ENCODE results near the gene DACT3.
"Not testable (repeated sequence)": the region's sequence is repeated elsewhere in the genome, so short reads cannot be mapped to it uniquely, and the experiment has no call there.

DACT3 gene

GRCh38 chr19:46635920-46636761, 24.8 kb downstream of the DACT3 start, which contains the start of gene GNG8:
TSS of gene GNG8 (minus strand) at chr19:46636202. CDS start at chr19:46634682, 1,520 bp downstream.
- DNase-seq (ENCODE audit: low read depth in 1 of 2, low spot score in 1 of 2) = no peak
- no peak for TF ChIP-seq JUND (IDR thresholded peaks at IDR 0.05; ENCODE audit: low read depth)
- in situ Hi-C loops (cut with HindIII; ENCODE audit: low pct_unique_long_range_greater_than_20kb, low sequenced_read_pairs) = no loop called here

DNA sequence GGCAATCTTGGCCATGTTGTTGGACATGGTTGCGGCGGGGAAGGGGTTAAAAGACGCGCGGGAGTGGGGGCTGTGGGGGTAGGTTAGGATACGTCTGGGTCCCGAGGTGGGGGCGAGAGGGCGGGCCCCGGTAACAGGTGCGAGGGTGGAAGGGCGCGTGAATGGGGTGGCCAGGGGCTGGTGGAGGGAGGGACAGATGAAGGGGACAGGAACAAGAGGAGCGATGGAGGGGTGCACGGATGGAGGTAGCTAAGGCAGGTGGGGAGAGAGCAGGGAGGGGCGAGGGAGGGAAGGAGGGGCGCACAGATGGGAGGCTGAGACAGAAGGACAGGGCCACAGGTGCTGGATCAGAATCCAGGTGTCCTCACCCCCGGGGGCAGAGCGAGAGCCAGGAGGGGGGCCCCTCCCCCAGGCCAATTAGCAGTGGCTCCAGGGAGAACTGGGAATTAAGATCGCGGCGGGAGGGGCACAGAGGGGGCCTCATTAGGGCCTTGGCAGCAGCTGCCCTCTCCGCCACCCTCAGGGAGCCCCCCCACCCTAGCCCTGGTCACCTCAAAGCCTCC, 26.2 kb downstream of the DACT3 start:
- in situ Hi-C loops (cut with HindIII; ENCODE audit: low pct_unique_long_range_greater_than_20kb, low sequenced_read_pairs) = no loop called here
- no peak for TF ChIP-seq JUND (IDR thresholded peaks at IDR 0.05; ENCODE audit: low read depth)
- DNase-seq (ENCODE audit: low read depth in 1 of 2, low spot score in 1 of 2) = no peak

GRCh38 chr19:46634045-46634655, 26.8 kb downstream of the DACT3 start:
- in situ Hi-C loops (cut with HindIII; ENCODE audit: low pct_unique_long_range_greater_than_20kb, low sequenced_read_pairs) = no loop called here
- peak; percentile 77 to 93 for DNase-seq (ENCODE audit: low read depth in 1 of 2, low spot score in 1 of 2)
- no peak for TF ChIP-seq JUND (IDR thresholded peaks at IDR 0.05; ENCODE audit: low read depth)

GRCh38 chr19:46633130-46633529, 27.9 kb downstream of the DACT3 start:
- DNase-seq (ENCODE audit: low read depth in 1 of 2, low spot score in 1 of 2) = no peak
- TF ChIP-seq JUND (IDR thresholded peaks at IDR 0.05; ENCODE audit: low read depth) = no peak
- in situ Hi-C loops (cut with HindIII; ENCODE audit: low pct_unique_long_range_greater_than_20kb, low sequenced_read_pairs) = no loop called here

DNA sequence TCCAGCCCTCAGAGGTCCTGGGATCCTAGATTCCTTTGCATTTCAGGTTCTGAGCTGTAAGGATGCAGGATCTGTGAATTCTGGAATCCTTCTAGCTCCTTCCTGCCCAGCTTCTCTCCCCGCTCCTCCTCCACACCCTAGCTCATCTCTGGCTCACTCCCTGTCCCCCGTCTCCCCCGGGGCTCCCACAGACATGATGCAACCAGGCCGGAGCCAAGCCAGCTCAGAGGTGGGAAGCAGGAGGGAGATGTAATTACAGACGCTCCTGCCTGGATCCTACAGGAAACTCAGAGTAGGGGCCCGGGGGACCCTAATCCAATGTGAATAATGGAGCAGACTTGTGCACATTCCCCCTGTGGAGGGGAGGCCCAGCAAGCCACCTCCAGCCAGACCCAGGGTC, 29.5 kb downstream of the DACT3 start:
- TF ChIP-seq JUND (IDR thresholded peaks at IDR 0.05; ENCODE audit: low read depth) = no peak
- in situ Hi-C loops (cut with HindIII; ENCODE audit: low pct_unique_long_range_greater_than_20kb, low sequenced_read_pairs) = no loop called here
- no peak for DNase-seq (ENCODE audit: low read depth in 1 of 2, low spot score in 1 of 2)

DNA sequence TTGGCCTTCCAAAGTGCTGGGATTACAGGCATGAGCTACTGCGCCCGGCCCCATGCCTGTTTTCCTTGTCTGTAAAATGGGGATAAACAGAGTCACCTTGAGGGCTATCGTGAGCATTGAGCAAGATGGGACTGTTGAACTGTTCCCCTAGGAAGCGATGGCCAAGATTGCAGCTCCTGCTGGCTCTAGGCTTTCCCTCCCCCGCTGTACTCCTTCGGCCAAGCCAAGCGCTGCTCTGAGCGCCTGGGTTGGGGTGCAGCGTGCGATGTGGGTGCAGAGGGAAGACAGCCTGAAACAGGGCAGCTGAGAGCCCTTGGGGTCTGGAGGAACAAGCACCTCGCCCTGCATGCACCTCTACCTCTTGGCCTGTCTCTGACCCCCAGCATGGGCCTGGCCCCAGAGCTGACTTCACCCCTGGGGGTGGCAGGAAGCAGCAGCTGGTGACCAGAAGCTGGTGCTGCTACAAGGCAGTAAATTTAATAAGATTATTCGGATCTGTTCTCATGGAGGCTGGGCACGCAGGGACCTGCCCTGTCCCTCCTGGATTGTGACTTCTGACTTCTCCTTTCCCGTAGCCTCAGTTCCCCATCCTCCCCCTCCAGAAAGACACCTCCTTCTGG, 30.3 kb downstream of the DACT3 start:
- no peak for TF ChIP-seq JUND (IDR thresholded peaks at IDR 0.05; ENCODE audit: low read depth)
- in situ Hi-C loops (cut with HindIII; ENCODE audit: low pct_unique_long_range_greater_than_20kb, low sequenced_read_pairs) = no loop called here

GRCh38 chr19:46629546-46630025, 31.4 kb downstream of the DACT3 start:
- in situ Hi-C loops (cut with HindIII; ENCODE audit: low pct_unique_long_range_greater_than_20kb, low sequenced_read_pairs) = no loop called here
- no peak for TF ChIP-seq JUND (IDR thresholded peaks at IDR 0.05; ENCODE audit: low read depth)
- DNase-seq (ENCODE audit: low read depth in 1 of 2, low spot score in 1 of 2) = no peak

More for the DNA sequence above, 30.3 kb downstream of the DACT3 start:
- DNase-seq (ENCODE audit: low read depth in 1 of 2, low spot score in 1 of 2) = no peak

GRCh38 chr19:46628970-46629369, 32.0 kb downstream of the DACT3 start:
- in situ Hi-C loops (cut with HindIII; ENCODE audit: low pct_unique_long_range_greater_than_20kb, low sequenced_read_pairs); DNase-seq (ENCODE audit: low read depth in 1 of 2, low spot score in 1 of 2): not testable (repeated sequence)

DNA sequence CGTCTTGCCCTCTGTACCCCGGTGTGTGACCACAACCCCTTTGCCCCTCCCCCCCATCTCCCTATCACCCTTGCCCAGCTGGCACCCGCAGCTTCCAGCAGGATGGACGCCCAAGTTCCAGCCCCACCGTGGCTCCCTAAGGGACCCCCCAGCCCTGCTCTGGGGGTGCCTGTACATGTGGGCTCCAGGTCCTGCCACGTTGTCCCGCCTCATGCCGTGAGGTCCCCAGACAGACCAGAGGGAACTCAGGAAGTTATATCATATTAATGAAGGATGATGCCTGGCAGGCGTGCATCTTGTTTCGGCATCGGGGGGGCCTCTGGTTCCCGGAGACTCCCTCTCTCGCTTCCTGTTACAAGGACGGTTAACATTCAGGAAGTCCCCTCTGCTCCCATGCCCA, 34.5 kb downstream of the DACT3 start:
- DNase-seq (ENCODE audit: low read depth in 1 of 2, low spot score in 1 of 2) = no peak
- in situ Hi-C loops (cut with HindIII; ENCODE audit: low pct_unique_long_range_greater_than_20kb, low sequenced_read_pairs) = no loop called here
- no peak for TF ChIP-seq JUND (IDR thresholded peaks at IDR 0.05; ENCODE audit: low read depth)

GRCh38 chr19:46625731-46626130, 35.3 kb downstream of the DACT3 start:
- in situ Hi-C loops (cut with HindIII; ENCODE audit: low pct_unique_long_range_greater_than_20kb, low sequenced_read_pairs) = no loop called here
- no peak for TF ChIP-seq JUND (IDR thresholded peaks at IDR 0.05; ENCODE audit: low read depth)
- no peak for DNase-seq (ENCODE audit: low read depth in 1 of 2, low spot score in 1 of 2)

DNA sequence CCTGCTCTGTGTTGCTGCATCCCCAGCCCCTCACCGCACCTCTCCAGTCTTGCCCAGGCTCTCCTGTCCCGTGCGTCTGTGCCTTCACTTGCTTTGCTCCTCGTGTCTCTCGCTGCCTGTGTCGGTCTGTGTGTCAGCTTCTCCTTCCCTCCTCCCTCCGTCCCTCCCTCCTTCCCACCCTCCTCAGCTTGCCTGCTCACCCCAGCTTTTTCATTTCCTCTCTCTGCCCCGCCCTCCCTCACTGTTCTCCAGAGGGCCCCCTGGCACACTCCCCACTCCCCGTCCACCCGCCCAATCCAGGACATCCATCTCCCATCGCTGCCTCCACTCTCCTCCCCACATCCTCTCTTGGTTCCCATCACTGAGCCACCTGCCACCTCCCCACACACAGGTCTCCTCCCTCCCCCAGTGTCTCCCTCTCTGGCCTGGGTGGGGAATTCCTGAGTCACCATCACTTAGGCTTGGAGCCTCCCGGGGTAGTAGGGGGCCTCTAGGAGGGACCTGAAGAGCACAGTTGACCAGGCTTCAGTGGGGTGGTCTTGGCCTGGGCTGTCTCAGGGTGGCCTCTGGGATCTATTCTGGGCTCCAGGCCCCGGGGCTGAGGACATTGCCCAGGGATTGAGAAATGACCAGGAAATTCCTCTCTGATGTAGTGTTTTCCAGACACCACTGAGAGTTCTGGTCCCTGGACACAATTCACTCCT, 35.9 kb downstream of the DACT3 start, which contains the start of gene PTGIR:
TSS of gene PTGIR (minus strand) at position 132 of the 704 bp plus-strand sequence. CDS start 864 bp downstream, outside the sequence.
- TF ChIP-seq JUND (IDR thresholded peaks at IDR 0.05; ENCODE audit: low read depth) = no peak
- in situ Hi-C loops (cut with HindIII; ENCODE audit: low pct_unique_long_range_greater_than_20kb, low sequenced_read_pairs) = no loop called here
- no peak for DNase-seq (ENCODE audit: low read depth in 1 of 2, low spot score in 1 of 2)

DNA sequence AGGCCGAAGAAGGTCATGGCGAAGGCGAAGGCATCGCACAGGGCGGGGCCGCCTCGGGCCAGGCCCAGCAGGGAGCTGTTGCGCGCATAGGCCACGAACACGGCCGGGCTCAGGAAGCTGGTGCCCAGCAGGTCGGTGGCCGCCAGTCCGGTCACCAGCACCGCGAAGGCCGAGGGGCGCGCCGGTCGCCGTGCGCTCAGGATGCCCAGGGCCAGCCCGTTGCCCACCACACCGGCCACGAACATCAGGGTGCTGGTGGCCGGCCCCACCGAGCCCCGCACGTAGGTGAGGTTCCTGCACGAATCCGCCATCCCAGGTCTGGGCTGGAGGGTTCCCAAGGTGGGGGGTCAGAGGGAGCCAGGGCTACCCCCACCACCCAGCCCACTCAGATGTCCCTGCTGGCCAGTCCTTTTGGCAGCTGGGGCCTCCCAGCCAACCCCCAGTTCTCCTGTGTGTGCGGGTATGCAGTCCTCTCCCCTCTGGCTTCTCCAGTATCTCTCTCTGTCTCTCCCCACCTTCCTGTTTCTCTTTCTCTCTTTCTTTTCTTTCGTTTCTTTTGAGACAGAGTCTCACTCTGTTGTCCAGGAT, 37.0 kb downstream of the DACT3 start:
- DNase-seq (ENCODE audit: low read depth in 1 of 2, low spot score in 1 of 2) = no peak
- no peak for TF ChIP-seq JUND (IDR thresholded peaks at IDR 0.05; ENCODE audit: low read depth)
- in situ Hi-C loops (cut with HindIII; ENCODE audit: low pct_unique_long_range_greater_than_20kb, low sequenced_read_pairs) = no loop called here
